Bone marrow (tissue), 2 donors: ENCODE results near the gene SHISA7.
A peak's percentile ranks its signal among the peaks of the same experiment; 100 is the strongest.

Source experiments
- DNase-seq, 2 donors: peaks; one replicate each; lab custom pipeline; 2025; lab: John Stamatoyannopoulos, UW

SHISA7 gene

GRCh38 chr19:55446060-55446459 lies 3.0 kb upstream of the SHISA7 start:
- DNase-seq = no peak

GRCh38 chr19:55444646-55445045 lies 1.5 kb upstream of the SHISA7 start:
- DNase-seq = no peak

GRCh38 chr19:55443824-55444480 lies 852 bp upstream of the SHISA7 start:
- no peak for DNase-seq

- DNase-seq = no peak
Observed at GRCh38 chr19:55442372-55442961, 633 bp downstream of the SHISA7 start.

- no peak for DNase-seq
Observed at GRCh38 chr19:55441692-55442321, 1.3 kb downstream of the SHISA7 start.

DNA sequence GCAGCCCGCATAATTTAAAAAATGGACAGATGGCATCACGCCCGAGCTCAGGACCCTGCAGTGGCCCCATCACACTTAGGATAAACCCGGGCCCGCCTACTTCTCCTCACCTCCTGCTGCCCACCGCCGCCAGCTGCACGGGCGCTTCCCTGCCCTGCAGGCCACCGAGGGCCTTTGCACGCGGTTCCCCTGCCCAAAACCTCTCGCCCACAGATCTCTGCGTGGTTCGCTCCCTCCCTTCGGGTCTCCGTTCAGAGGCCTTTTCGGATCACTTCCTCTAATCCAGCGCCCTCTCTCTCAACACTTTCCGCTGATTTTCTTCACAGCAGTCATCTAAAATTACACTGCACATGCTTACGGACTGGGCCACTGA lies 1.8 kb downstream of the SHISA7 start:
- no peak for DNase-seq

DNA sequence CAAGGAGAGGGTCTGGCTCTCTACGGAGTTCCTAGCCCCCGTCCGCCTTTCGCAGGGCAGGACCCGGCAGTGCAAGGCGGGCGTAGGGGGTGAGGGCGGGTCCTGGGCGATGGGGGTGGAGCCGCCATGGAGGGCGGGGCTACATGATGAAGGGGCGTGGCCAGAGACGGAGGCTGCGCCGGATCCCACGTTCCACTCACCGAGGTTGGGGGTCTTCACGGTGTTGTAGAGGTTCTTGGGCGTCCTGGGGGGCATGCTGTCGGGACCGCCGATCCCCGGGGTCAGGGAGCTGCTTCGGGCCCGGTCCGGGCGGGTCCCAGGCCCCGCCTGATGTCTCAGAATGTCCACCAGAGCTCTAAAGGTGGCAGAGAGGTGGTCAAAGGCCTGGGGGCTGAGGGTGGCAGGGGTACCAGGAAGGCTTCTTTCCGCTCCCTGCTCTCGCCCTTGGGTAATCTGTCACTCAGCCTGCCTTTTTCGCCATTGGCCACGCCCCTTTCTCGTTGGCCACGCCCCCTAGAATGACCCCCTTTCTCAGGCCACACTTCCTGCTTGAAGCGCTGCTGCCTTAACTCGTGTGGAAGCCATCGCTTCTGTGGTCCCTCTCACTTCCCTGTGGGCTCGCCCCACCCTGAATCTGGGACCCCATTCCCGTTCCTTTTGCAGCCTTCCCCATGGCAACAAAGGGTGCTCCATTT lies 2.5 kb downstream of the SHISA7 start:
- DNase-seq = no peak

- no peak for DNase-seq
Observed at GRCh38 chr19:55439052-55439451, 4.0 kb downstream of the SHISA7 start.

GRCh38 chr19:55437410-55437809 lies 5.7 kb downstream of the SHISA7 start:
- no peak for DNase-seq

GRCh38 chr19:55436847-55437246 lies 6.3 kb downstream of the SHISA7 start:
- no peak for DNase-seq

GRCh38 chr19:55435020-55435419 lies 8.1 kb downstream of the SHISA7 start:
- no peak for DNase-seq

GRCh38 chr19:55434356-55434919 lies 8.7 kb downstream of the SHISA7 start:
- no peak for DNase-seq

DNA sequence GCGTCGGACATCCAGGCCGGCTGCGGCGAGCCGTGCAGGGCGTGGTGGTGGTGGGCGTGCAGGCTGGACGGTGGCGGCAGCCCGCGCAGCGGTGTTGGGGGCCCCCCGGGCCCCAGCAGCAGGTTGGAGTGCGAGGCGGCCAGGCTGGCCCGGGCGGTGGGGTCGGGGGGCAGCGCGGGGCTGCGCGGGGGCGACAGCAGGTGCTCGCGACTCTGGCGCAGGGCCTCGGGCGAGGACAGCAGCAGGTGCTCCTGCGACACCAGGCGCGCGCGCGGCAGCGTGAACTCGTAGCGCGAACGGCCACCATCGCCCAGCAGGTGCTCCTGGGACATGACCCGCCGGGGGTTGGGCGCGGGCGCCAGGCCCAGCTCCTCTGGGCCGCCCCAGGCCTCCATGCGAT lies 9.8 kb downstream of the SHISA7 start:
- no peak for DNase-seq

DNA sequence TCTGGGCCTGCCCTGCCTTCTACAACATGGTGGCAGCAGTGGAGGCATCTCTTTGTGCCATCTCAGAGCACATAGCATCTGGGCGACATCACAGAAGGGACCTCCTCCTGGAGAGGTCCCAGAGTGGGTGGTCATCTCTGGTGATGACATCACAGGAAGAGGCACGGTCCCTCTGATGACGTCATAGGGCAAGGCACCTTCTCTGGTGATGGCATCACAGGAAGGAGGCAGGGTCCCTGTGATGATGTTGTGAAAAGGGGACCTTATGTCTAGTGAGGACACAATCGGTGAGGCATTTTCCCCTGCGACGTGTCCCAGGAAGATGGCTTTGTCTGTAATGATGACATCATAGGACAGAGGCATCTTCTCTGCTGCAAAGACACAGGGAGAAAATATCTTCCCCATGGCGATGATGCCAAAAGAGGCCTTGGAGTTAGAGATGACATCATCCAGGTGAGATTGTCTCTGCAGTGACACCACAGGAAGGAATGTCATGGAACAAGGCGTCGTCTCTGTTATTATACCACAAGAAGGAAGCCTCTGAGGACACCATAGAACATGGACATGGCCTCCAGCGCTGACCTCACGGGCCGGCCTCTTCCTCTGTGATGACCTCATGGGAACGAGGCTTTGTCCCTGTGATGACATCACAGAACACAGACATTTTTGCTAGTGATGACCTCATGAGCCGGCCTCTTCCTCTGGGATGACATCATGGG lies 10.7 kb downstream of the SHISA7 start:
- DNase-seq = no peak

- DNase-seq = no peak
Observed at GRCh38 chr19:55431183-55431582, 11.9 kb downstream of the SHISA7 start.

DNA sequence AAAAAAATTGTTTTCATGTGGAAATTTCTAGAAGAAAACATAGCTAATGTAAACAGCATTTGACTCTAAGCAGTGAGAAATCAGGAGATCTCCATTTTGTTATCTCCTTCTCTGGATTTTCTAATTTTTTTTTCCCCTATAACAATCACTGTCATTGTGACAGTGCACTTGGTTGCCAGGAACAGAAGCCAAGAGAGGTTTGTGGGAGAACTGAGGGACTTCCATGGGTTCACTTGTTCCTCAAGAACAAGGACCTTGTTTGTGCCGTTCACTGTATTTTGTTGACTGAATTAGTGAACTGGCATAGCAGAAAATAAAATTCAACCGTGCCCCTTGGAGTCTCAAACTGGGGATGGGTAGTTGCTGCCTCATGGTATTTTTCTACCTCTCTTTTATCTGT lies 17.1 kb downstream of the SHISA7 start:
- DNase-seq = no peak

GRCh38 chr19:55424518-55424917 lies 18.6 kb downstream of the SHISA7 start:
- no peak for DNase-seq

DNA sequence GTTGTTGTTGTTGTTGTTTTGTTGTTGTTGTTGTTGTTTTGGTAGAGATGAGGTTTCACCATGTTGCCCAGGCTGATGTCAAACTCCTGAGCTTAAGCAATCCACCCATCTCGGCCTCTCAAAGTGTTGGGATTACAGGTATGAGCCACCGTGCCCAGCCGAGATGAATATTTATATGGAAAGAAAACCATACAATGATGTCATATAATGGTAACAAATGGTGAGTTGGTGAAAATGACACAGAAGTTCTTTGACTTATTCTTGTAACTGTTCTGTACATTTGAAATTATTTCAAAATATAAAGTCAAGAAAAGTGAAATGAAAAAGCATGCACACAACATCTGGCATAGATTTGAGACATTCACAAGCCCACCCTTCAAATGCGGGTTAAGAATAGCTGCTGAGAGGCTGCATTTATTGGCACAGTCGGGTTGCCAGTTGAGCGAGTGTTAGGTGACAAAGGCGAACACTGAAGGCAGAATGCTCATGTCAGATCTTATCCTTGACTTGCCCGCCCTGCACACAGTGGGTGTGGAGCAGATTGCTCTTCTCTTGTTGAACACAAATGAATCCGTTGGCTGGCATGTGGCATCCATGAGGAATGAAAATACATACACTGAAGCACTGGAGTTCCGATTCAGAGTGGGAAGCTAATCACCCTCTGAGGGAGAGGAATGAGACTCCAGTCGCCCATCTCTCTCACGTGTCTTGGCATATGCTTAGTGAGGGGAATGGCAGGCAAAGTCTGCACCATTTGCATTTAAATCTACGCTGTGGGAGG lies 19.7 kb downstream of the SHISA7 start:
- no peak for DNase-seq

DNA sequence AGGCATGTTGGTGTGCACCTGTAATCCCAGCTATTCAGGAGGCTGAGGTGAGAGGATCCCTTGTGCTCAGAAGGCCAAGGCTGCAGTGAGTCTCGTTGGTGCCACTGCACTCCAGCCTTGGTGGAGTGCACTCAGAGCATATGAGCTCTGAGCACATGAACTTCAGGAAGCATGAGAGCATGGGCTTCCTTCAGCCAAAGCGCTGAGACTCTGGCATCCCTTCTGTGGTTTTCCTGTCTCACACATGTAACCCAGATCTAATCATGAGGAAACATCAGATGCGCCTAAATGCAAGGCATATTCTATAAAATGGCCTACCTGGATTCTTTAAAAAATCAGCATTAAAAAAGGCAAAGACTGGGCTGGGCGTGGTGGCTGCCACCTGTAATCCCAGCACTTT lies 21.8 kb downstream of the SHISA7 start:
- DNase-seq = peak in 1 of 2 donors; percentile 86

DNA sequence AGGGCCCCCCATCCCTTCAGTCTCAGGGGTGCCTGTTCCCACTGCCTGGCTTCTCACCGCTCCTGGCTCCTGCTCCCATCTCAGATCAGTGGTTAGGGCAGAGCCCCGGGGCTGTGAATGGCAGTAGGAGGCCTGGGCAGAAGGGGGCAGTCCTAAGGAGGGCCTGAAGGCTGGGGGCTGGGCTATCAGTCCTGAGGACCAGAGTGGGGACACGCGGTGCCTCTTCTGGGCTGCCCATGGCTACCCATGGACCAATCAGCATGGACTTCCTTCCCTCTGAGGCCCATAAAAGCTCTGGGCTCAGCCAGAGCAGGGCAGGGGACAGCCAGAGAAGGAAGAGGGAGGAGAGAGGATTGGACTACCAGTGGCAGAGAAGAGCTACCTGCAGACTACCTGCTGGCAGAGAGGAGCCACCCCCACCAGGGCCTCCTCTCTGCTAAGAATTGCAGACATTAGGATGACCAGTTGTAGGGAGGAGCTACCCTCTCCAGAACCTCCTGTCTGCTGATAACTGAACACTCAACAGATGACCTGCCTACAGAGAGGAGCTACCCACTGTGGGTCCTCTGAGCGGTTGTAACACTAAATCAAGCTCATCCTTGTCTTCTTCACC lies 23.4 kb downstream of the SHISA7 start:
- DNase-seq = no peak

DNA sequence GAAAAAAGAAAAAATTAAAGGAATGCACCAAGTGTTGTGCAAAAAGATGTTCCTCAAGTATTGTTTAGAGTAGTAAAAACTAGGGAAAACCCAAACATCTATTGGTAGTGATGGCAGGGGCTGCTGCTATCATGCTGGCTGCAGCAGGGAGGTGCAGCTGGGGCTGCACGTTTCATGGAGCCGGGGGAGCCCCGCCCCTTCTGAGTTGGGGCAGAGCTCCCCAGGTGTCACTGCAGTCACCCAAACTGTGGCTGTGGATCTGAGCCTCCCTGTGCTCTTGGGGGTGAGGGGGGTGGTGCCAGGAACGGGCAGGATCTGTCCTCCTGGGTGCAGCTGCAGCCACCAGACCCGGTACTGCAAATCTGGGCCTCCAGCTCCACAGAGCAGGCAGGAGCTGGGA lies 24.0 kb downstream of the SHISA7 start:
- no peak for DNase-seq
